GM23338 (cell line): ENCODE data around the gene HNRNPUL2. TPM values are rescaled to one million over a fixed set of nuclear protein-coding genes. Genes with fewer than 3 reads are reported as not detected.

Experiments used
- ATAC-seq: fragments of 200-7000 bp; cut with Tn5 transposase; 3 replicates; pipeline ENCODE4 v1.9.1; 2020
- DNase-seq: peaks from one replicate; pipeline ENCODE4 v3.0.0-alpha.2; 2015; ENCODE audit warnings: low spot score
- H2AFZ ChIP-seq: fragments of 200-600 bp; sonication (generic); 2 replicates; pipeline ENCODE4 v1.8.0; 2016; ENCODE audit warnings: antibody characterized with exemption, mild to moderate bottlenecking, moderate library complexity
- H3F3A ChIP-seq: fragments of 200-600 bp; sonication (generic); replicated peaks from 2 replicates; pipeline ENCODE4 v1.8.0; 2017; ENCODE audit warnings: antibody characterized with exemption, mixed run types, low read depth
- H3K27ac ChIP-seq: fragments of 200-600 bp; sonication (generic); 2 replicates; pipeline ENCODE4 v1.6.1; 2016; ENCODE audit warnings: low read depth
- H3K27me3 ChIP-seq: fragments of 200-600 bp; sonication (generic); 2 replicates; pipeline ENCODE4 v1.8.0; 2016; ENCODE audit warnings: mild to moderate bottlenecking, mixed run types, moderate library complexity; ENCODE audit not compliant: insufficient read depth
- H3K36me3 ChIP-seq: fragments of 200-600 bp; sonication (generic); 2 replicates; pipeline ENCODE4 v1.8.0; 2016; ENCODE audit warnings: mild to moderate bottlenecking; ENCODE audit not compliant: insufficient read depth
- H3K4me1 ChIP-seq: fragments of 200-600 bp; sonication (generic); 2 replicates; pipeline ENCODE4 v1.8.0; 2016; ENCODE audit warnings: mild to moderate bottlenecking, moderate library complexity; ENCODE audit not compliant: insufficient read depth
- H3K4me2 ChIP-seq: fragments of 200-600 bp; sonication (generic); 2 replicates; pipeline ENCODE4 v1.7.1; 2017; ENCODE audit warnings: mixed run types
- H3K4me3 ChIP-seq: fragments of 200-600 bp; sonication (generic); 2 replicates; pipeline ENCODE4 v1.6.1; 2016; ENCODE audit warnings: mixed run types
- H3K79me2 ChIP-seq: fragments of 200-600 bp; sonication (generic); replicated peaks from 2 replicates; pipeline ENCODE4 v1.8.0; 2017; ENCODE audit warnings: mild to moderate bottlenecking; ENCODE audit not compliant: insufficient read depth
- H3K9me2 ChIP-seq: fragments of 200-600 bp; sonication (generic); 2 replicates; pipeline ENCODE4 v1.8.0; 2017; ENCODE audit not compliant: insufficient read depth
- H4K20me1 ChIP-seq: fragments of 200-600 bp; sonication (generic); replicated peaks from 2 replicates; pipeline ENCODE4 v1.8.0; 2017; ENCODE audit warnings: mild to moderate bottlenecking; ENCODE audit not compliant: insufficient read depth
- H3K27ac Mint-ChIP-seq: 2 replicates; pipeline ENCODE4 v1.8.0; 2020; ENCODE audit warnings: inconsistent platforms, mild to moderate bottlenecking, moderate library complexity, mixed read lengths
- H3K27me3 Mint-ChIP-seq: 3 replicates; pipeline ENCODE4 v1.8.0; 2022; ENCODE audit warnings: low read depth, mild to moderate bottlenecking, moderate library complexity, mixed read lengths, inconsistent platforms; ENCODE audit not compliant: insufficient read depth, poor library complexity
- H3K36me3 Mint-ChIP-seq: 3 replicates; pipeline ENCODE4 v1.8.0; 2021; ENCODE audit warnings: low read depth, mild to moderate bottlenecking, inconsistent platforms, moderate library complexity, mixed read lengths
- H3K4me1 Mint-ChIP-seq: 3 replicates; pipeline ENCODE4 v1.8.0; 2020; ENCODE audit warnings: mild to moderate bottlenecking, inconsistent platforms, mixed read lengths
- H3K4me3 Mint-ChIP-seq: 3 replicates; pipeline ENCODE4 v1.8.0; 2021; ENCODE audit warnings: moderate library complexity, mild to moderate bottlenecking, inconsistent platforms, mixed read lengths
- H3K9me3 Mint-ChIP-seq: 3 replicates; pipeline ENCODE4 v1.8.0; 2020; ENCODE audit warnings: moderate library complexity, mild to moderate bottlenecking, inconsistent platforms, mixed read lengths
- CREB1 ChIP-seq: fragments of 250-450 bp; sonication (Bioruptor Pico); IDR thresholded peaks from 2 replicates; pipeline ENCODE4 v1.5.0; 2020; ENCODE audit warnings: low read depth, mild to moderate bottlenecking, moderate library complexity
- EZH2 ChIP-seq: fragments of 200-600 bp; sonication (generic); IDR thresholded peaks from one replicate; pipeline ENCODE4 v1.8.0; 2017; ENCODE audit warnings: antibody characterized with exemption, mild to moderate bottlenecking, low read depth; ENCODE audit not compliant: unreplicated experiment
- EZH2phosphoT487 ChIP-seq: fragments of 200-600 bp; sonication (generic); IDR thresholded peaks from one replicate; pipeline ENCODE4 v1.8.1; 2018; ENCODE audit warnings: antibody characterized with exemption; ENCODE audit not compliant: unreplicated experiment
- JUNB ChIP-seq: IDR thresholded peaks from one replicate; pipeline ENCODE4 v1.6.1; 2016; ENCODE audit warnings: antibody characterized with exemption; ENCODE audit not compliant: unreplicated experiment
- NANOG ChIP-seq: IDR thresholded peaks from 2 replicates; pipeline ENCODE4 v1.6.1; 2016; ENCODE audit warnings: antibody characterized with exemption, borderline replicate concordance
- POLR2AphosphoS5 ChIP-seq: IDR thresholded peaks from 2 replicates; pipeline ENCODE4 v1.6.1; 2016; ENCODE audit warnings: antibody characterized with exemption, low read depth
- STAT1 ChIP-seq: IDR thresholded peaks from one replicate; pipeline ENCODE4 v1.6.1; 2016; ENCODE audit warnings: antibody characterized with exemption; ENCODE audit not compliant: unreplicated experiment
- ZNF114 ChIP-seq: fragments of 250-450 bp; sonication (Bioruptor Pico); IDR thresholded peaks from 2 replicates; pipeline ENCODE4 v1.5.0; 2020; ENCODE audit warnings: mild to moderate bottlenecking, moderate library complexity
- ZNF331 ChIP-seq: fragments of 250-450 bp; sonication (Bioruptor Pico); IDR thresholded peaks from 2 replicates; pipeline ENCODE4 v1.5.0; 2020; ENCODE audit warnings: low read depth, mild to moderate bottlenecking, moderate library complexity
- polyA plus RNA-seq: library from polyadenylated mRNA; unstranded; fragments of >200 nt; fragmentation: Nextera tagmentation; extraction: Ambion mirVana; gene quantifications from 2 replicates; pipeline ENCODE4 v1.2.1, GENCODE V29; 2016
- total RNA-seq: library from RNA; depleted of rRNA; stranded (reverse); fragments of >200 nt; shearing (Covaris generic); gene quantifications from 2 replicates; pipeline ENCODE4 v1.2.3, GENCODE V29; 2014
- TF ChIP-seq, protein P1 (sequence below), 2 experiments: fragments of 200-600 bp in 1 of 2; sonication (generic) in 1 of 2; conservative IDR thresholded peaks; 2 replicates each; pipeline versions ENCODE4 v1.5.1 to v1.6.1; 2016 to 2017; ENCODE audit warnings: antibody characterized with exemption in 2 of 2, low read depth in 2 of 2, mild to moderate bottlenecking in 2 of 2, moderate library complexity in 1 of 2
- TF ChIP-seq, protein P2 (sequence below): IDR thresholded peaks from one replicate; pipeline ENCODE4 v1.6.1; 2018; ENCODE audit warnings: antibody characterized with exemption; ENCODE audit not compliant: unreplicated experiment
- TF ChIP-seq, protein P3 (sequence below): IDR thresholded peaks from 2 replicates; pipeline ENCODE4 v1.6.1; 2016; ENCODE audit warnings: antibody characterized with exemption

Gene HNRNPUL2
- total and polyA plus RNA-seq, 2 experiments from 2014 or later: 9.4 to 18.3 TPM

DNA sequence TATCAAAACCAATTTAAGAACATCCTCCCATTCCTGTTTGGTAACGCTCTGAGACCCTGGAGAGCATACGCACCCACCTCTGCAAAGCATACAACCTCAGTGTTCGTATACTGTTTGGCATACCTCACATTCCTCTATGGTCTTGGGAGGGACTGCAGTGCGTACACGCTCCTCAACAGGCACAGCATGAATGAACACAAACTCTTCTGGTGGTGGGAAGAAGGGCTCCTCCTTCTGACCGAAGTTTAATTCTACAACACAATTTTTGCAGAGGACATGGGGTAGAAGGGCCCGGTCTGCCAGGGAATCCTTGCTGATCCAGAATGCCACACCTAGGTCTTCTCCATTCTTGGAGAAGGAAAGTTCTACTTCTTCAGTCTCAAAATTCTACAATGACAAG, 5.3 kb downstream of the HNRNPUL2 start (continued):
- TF ChIP-seq CREB1 (CRISPR knock-in tag): no peak

DNA sequence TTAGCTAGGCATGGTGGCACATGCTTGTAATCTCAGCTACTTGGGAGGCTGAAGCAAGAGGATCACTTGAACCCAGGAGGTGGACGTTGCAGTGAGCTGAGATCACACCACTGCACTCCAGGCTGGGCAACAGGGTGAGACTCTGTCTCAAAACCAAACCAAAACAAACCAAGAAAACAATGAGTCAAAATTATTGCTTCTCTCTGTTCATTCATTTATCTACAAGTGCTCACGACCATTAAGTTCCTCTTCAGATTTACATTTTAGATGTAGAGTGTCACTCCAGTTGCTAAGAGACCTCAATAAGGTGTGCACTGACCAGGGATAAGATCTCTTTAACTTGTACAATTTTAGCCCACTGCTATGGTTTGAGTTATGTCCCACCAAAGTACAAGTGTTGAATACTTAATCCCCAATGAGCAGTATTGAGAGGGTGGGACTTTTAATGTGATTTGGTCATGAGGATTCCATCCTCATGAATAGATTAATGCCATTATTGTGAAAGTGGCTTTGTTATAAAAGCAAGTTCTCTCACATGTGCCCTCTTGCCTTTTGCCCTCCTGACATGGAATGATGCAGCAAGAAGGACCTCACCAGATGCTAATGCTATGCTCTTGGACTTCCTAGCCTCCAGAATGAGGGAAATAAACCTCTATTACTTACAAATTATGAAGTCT, 7.8 kb downstream of the HNRNPUL2 start:
- no peak overlapping the region for H2AFZ ChIP-seq
- H3K9me2 ChIP-seq: no peaks in the 10 kb centered on the region
- no peak for ATAC-seq
- H3K27ac ChIP-seq: no peak overlapping the region
- no peak overlapping the region for H3K4me3 ChIP-seq
- H3K4me2 ChIP-seq: no peak overlapping the region
- no peak for TF ChIP-seq POLR2AphosphoS5
- H3K36me3 ChIP-seq: peaks cover 91% of the 10 kb centered on the region
- Mint-ChIP-seq H3K27me3 (peaks cover 2% of the 10 kb centered on the region), H3K9me3 (no peaks in the 10 kb centered on the region), H3K36me3 (peaks cover 98% of the 10 kb centered on the region), H3K4me1 (peaks cover 35% of the 10 kb centered on the region), H3K27ac (no peak overlapping the region), H3K4me3 (no peak overlapping the region; the same call in 2 of the 3 replicates)
- peaks cover 1% of the 10 kb centered on the region for H3K4me1 ChIP-seq
- peaks cover 42% of the 10 kb centered on the region for H4K20me1 ChIP-seq
- H3K79me2 ChIP-seq: peaks cover 57% of the 10 kb centered on the region
- no peak for DNase-seq
- H3F3A ChIP-seq: peaks cover 63% of the 10 kb centered on the region
- H3K27me3 ChIP-seq: no peaks in the 10 kb centered on the region

DNA sequence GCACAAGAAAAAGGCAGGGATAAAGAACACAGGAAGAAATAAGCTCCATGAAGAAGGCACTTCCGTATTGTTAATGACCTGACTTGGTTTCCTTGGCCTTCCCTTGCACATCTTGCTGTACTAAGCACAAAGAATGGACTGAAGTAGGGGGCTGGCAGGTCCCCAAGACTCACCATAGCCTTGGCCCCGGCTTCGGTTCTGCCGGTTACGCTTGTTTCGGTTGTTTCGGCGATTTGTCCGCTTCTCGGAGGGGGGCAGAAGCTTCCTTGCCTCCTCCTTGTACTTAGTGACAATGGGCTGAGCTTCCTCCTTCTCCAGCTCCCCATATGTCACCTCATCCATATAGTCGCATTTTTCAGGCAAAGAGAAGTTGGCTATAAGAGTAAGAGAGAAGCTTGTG, 10.4 kb downstream of the HNRNPUL2 start:
- Mint-ChIP-seq H3K9me3 (no peaks in the 10 kb centered on the region), H3K27ac (no peak overlapping the region), H3K4me1 (peaks cover 47% of the 10 kb centered on the region), H3K4me3 (no peak overlapping the region), H3K27me3 (no peaks in the 10 kb centered on the region), H3K36me3 (peaks cover 95% of the 10 kb centered on the region)
- Histone ChIP-seq H4K20me1 (peaks cover 24% of the 10 kb centered on the region), H3K4me1 (peaks cover 3% of the 10 kb centered on the region; the same call in 1 of the 2 replicates), H3K27ac (no peak overlapping the region), H3K79me2 (peaks cover 37% of the 10 kb centered on the region), H3K4me3 (no peak overlapping the region), H2AFZ (no peak overlapping the region), H3K27me3 (no peaks in the 10 kb centered on the region), H3F3A (peaks cover 60% of the 10 kb centered on the region), H3K4me2 (no peak overlapping the region), H3K9me2 (no peaks in the 10 kb centered on the region), H3K36me3 (peaks cover 88% of the 10 kb centered on the region)
- DNase-seq: no peak
- ATAC-seq: no peak
- TF ChIP-seq EZH2 (no peak), CREB1 (CRISPR knock-in tag) (no peak), EZH2phosphoT487 (no peak), ZNF331 (CRISPR knock-in tag) (no peak), JUNB (no peak), POLR2AphosphoS5 (no peak), NANOG (no peak), STAT1 (no peak), ZNF114 (CRISPR knock-in tag) (no peak)
- TF ChIP-seq, protein P1, sequence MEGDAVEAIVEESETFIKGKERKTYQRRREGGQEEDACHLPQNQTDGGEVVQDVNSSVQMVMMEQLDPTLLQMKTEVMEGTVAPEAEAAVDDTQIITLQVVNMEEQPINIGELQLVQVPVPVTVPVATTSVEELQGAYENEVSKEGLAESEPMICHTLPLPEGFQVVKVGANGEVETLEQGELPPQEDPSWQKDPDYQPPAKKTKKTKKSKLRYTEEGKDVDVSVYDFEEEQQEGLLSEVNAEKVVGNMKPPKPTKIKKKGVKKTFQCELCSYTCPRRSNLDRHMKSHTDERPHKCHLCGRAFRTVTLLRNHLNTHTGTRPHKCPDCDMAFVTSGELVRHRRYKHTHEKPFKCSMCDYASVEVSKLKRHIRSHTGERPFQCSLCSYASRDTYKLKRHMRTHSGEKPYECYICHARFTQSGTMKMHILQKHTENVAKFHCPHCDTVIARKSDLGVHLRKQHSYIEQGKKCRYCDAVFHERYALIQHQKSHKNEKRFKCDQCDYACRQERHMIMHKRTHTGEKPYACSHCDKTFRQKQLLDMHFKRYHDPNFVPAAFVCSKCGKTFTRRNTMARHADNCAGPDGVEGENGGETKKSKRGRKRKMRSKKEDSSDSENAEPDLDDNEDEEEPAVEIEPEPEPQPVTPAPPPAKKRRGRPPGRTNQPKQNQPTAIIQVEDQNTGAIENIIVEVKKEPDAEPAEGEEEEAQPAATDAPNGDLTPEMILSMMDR (conservative IDR thresholded peaks at IDR 0.05; ENCODE audit: low read depth in 2 of 2): no peak
- TF ChIP-seq, protein P2, sequence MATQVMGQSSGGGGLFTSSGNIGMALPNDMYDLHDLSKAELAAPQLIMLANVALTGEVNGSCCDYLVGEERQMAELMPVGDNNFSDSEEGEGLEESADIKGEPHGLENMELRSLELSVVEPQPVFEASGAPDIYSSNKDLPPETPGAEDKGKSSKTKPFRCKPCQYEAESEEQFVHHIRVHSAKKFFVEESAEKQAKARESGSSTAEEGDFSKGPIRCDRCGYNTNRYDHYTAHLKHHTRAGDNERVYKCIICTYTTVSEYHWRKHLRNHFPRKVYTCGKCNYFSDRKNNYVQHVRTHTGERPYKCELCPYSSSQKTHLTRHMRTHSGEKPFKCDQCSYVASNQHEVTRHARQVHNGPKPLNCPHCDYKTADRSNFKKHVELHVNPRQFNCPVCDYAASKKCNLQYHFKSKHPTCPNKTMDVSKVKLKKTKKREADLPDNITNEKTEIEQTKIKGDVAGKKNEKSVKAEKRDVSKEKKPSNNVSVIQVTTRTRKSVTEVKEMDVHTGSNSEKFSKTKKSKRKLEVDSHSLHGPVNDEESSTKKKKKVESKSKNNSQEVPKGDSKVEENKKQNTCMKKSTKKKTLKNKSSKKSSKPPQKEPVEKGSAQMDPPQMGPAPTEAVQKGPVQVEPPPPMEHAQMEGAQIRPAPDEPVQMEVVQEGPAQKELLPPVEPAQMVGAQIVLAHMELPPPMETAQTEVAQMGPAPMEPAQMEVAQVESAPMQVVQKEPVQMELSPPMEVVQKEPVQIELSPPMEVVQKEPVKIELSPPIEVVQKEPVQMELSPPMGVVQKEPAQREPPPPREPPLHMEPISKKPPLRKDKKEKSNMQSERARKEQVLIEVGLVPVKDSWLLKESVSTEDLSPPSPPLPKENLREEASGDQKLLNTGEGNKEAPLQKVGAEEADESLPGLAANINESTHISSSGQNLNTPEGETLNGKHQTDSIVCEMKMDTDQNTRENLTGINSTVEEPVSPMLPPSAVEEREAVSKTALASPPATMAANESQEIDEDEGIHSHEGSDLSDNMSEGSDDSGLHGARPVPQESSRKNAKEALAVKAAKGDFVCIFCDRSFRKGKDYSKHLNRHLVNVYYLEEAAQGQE: no peak
- TF ChIP-seq, protein P3, sequence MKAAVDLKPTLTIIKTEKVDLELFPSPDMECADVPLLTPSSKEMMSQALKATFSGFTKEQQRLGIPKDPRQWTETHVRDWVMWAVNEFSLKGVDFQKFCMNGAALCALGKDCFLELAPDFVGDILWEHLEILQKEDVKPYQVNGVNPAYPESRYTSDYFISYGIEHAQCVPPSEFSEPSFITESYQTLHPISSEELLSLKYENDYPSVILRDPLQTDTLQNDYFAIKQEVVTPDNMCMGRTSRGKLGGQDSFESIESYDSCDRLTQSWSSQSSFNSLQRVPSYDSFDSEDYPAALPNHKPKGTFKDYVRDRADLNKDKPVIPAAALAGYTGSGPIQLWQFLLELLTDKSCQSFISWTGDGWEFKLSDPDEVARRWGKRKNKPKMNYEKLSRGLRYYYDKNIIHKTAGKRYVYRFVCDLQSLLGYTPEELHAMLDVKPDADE: no peak
